Measurements from ENCODE around the gene ACSL3. TPM values are rescaled to one million over a fixed set of nuclear protein-coding genes. Genes with fewer than 3 reads are reported as not detected.

The ACSL3 gene
- total and polyA plus RNA-seq, 2 donors (not counting 3 experiments of a cell fraction or from before 2014, with no cell fraction given), result 58.7 to 139 TPM

- H3K9ac ChIP-seq (replicated peaks; ENCODE audit: extremely low read depth, insufficient read depth, low read length), result no peak overlapping the region
- no peak overlapping the region for H2AFZ ChIP-seq (ENCODE audit: low read depth, low read length)
- BruUV-seq (replicated peaks), result no TSS peak
- no peaks in the 10 kb centered on the region for H3K27me3 ChIP-seq (ENCODE audit: control insufficient read depth in 2 of 2, insufficient read depth in 2 of 2, low read length in 2 of 2)
- H3K79me2 ChIP-seq (ENCODE audit: control insufficient read depth, insufficient read depth, low read length), result no peaks in the 10 kb centered on the region
- DNase-seq (ENCODE audit: low read depth, low spot score), result no peak
- no peaks in the 10 kb centered on the region for H4K20me1 ChIP-seq (replicated peaks; ENCODE audit: control insufficient read depth, extremely low read depth, insufficient read depth, low read length)
- H3K9me3 ChIP-seq (replicated peaks; ENCODE audit: control insufficient read depth, insufficient read depth, low read length), result no peaks in the 10 kb centered on the region
- dilution Hi-C loops (cut with MboI; ENCODE audit: extremely low pct_ligation_motif_present, low sequenced_read_pairs), result no loop called here
- peaks cover 9% of the 10 kb centered on the region for H3K4me1 ChIP-seq (ENCODE audit: control insufficient read depth, extremely low read depth, insufficient read depth, low read length)
- intact Hi-C loops (cut with micrococcal nuclease), result no loop called here
- no peak overlapping the region for H3K4me3 ChIP-seq (replicated peaks in 1 of 3; ENCODE audit: insufficient read depth in 1 of 3, low read depth in 1 of 3, low read length in 3 of 3)
- TF ChIP-seq POLR2AphosphoS5 (IDR thresholded peaks at IDR 0.05; ENCODE audit: insufficient read depth, low read depth, low read length) (no peak), MYC (IDR thresholded peaks at IDR 0.05; ENCODE audit: low read depth, low read length) (no peak), GATA2 (IDR thresholded peaks at IDR 0.05; ENCODE audit: insufficient read depth, insufficient read length, low read depth, low read length) (peak; percentile 62)
- ChIA-PET POLR2A (no interaction called here), CTCF (interaction anchor here (0.7 kb wide), 1 partner anchor 12 kb away, joined by 4 read pairs; no protein-coding TSS in a partner anchor)
- H3K36me3 ChIP-seq (ENCODE audit: control insufficient read depth in 2 of 2, extremely low read depth in 1 of 2, insufficient read depth in 2 of 2, low read length in 2 of 2), result no peaks in the 10 kb centered on the region
- FAIRE-seq, result no peak
- H3K9me1 ChIP-seq (replicated peaks; ENCODE audit: control insufficient read depth, extremely low read depth, insufficient read depth, low read length), result no peaks in the 10 kb centered on the region
- no peak overlapping the region for H3K4me2 ChIP-seq (ENCODE audit: insufficient read depth, low read length)
- H3K27ac ChIP-seq (ENCODE audit: insufficient read depth, low read depth, low read length), result no peak overlapping the region
Observed at GRCh38 chr2:222854773-222855700, 5.8 kb upstream of the ACSL3 start.

- Histone ChIP-seq H3K36me3 (ENCODE audit: control insufficient read depth in 2 of 2, extremely low read depth in 1 of 2, insufficient read depth in 2 of 2, low read length in 2 of 2) (no peaks in the 10 kb centered on the region), H3K9me1 (replicated peaks; ENCODE audit: control insufficient read depth, extremely low read depth, insufficient read depth, low read length) (no peaks in the 10 kb centered on the region), H3K27me3 (ENCODE audit: control insufficient read depth in 2 of 2, insufficient read depth in 2 of 2, low read length in 2 of 2) (no peaks in the 10 kb centered on the region), H4K20me1 (replicated peaks; ENCODE audit: control insufficient read depth, extremely low read depth, insufficient read depth, low read length) (peaks cover 13% of the 10 kb centered on the region), H3K4me2 (ENCODE audit: insufficient read depth, low read length) (peak overlapping the region; percentile 81), H2AFZ (ENCODE audit: low read depth, low read length) (peak overlapping the region; percentile 3), H3K4me3 (replicated peaks in 1 of 3; ENCODE audit: insufficient read depth in 1 of 3, low read depth in 1 of 3, low read length in 3 of 3) (peak overlapping the region in 2 of 3 experiments; percentile 37 to 72), H3K79me2 (ENCODE audit: control insufficient read depth, insufficient read depth, low read length) (peaks cover 42% of the 10 kb centered on the region), H3K9ac (replicated peaks; ENCODE audit: extremely low read depth, insufficient read depth, low read length) (no peak overlapping the region), H3K27ac (ENCODE audit: insufficient read depth, low read depth, low read length) (peak overlapping the region; percentile 0), H3K9me3 (replicated peaks; ENCODE audit: control insufficient read depth, insufficient read depth, low read length) (no peaks in the 10 kb centered on the region), H3K4me1 (ENCODE audit: control insufficient read depth, extremely low read depth, insufficient read depth, low read length) (peaks cover 38% of the 10 kb centered on the region)
- DNase-seq (ENCODE audit: low read depth, low spot score) (peak; percentile 80), FAIRE-seq (peak; percentile 26)
- intact Hi-C loops (cut with micrococcal nuclease), result loop anchor here (1.0 to 2.0 kb wide), 8 partner anchors 18 to 205 kb away; no protein-coding TSS in a partner anchor
- POLR2A ChIA-PET, result interaction anchor here (0.6 to 1.1 kb wide), 3 partner anchors 16 to 151 kb away, joined by 3 to 6 read pairs (median 6); no protein-coding TSS in a partner anchor
- dilution Hi-C loops (cut with MboI; ENCODE audit: extremely low pct_ligation_motif_present, low sequenced_read_pairs), result no loop called here
- peak; percentile 20 for TF ChIP-seq GATA2 (IDR thresholded peaks at IDR 0.05; ENCODE audit: insufficient read depth, insufficient read length, low read depth, low read length)
- TF ChIP-seq JUN (IDR thresholded peaks at IDR 0.05; ENCODE audit: borderline replicate concordance, insufficient read depth, insufficient read length, low read depth), result no peak
- no TSS peak for BruUV-seq (replicated peaks)
- CTCF ChIA-PET, result interaction anchor here (0.7 to 7.0 kb wide), 8 partner anchors 16 to 152 kb away, joined by 3 to 79 read pairs (median 6); no protein-coding TSS in a partner anchor
Observed at GRCh38 chr2:222859786-222860612, 837 bp upstream of the ACSL3 start.

Measured in endothelial cell of umbilical vein (primary cell).